Measurements from ENCODE around the gene NUAK2.

DNA sequence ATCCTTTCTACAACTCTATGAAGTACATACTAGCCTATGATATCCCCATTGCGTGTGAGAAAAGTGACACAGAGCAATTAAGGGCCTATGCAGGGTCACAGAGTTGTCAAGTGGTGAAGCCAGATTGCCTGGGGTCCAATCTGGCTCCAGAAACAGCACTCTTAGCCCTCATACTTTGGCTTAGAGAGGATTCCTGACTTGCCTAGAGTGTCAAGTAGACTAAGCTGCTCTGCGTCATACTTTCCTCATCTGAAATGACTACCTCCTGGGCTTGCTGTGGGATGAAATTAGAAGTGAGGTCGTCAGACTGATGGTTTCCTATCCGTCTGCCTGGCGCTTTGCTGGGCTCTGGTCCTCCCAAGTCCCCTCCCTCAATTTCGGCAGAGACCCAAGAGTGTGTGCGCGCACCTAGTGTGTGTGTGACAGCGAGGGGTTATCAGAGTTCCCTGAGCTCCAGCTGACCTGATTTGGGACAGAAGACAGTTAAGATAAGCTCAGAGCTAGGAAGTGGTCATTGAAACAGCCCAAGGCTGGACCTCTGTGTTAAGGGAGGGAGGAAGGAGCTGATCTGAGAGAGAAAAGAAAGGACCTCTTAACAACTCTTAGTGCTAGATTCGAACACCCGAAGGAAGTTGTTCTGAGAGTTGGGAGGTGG, 5.4 kb upstream of the NUAK2 start:
- TF ChIP-seq CTCF (conservative IDR thresholded peaks at IDR 0.05; ENCODE audit: low read length) (no peak), EZH2phosphoT487 (IDR thresholded peaks at IDR 0.05; ENCODE audit: borderline replicate concordance, low read depth, low read length) (no peak)

Data from OCI-LY7 (cell line).